Keratinocyte (primary cell): Measurements from ENCODE around the gene AGTRAP. TPM values are rescaled to one million over a fixed set of nuclear protein-coding genes. Genes with fewer than 3 reads are reported as not detected.

Source experiments
- DNase-seq: peaks from one replicate; pipeline ENCODE4 v3.0.0-alpha.2; 2011; ENCODE audit warnings: low read depth, missing footprints, low spot score
- FAIRE-seq: peaks from 2 replicates; lab custom pipeline; 2011; peaks lifted over from hg19 to GRCh38; lab: Jason Lieb, UNC
- H2AFZ ChIP-seq: 2 replicates; pipeline ENCODE4 v1.6.0; 2012; ENCODE audit warnings: low read length, control low read depth, inconsistent platforms; ENCODE audit not compliant: control insufficient read depth
- H3K27ac ChIP-seq: 2 replicates; pipeline ENCODE4 v1.5.1; 2011; ENCODE audit warnings: low read length; ENCODE audit not compliant: control insufficient read depth, insufficient read depth
- H3K27me3 ChIP-seq: 3 replicates; pipeline ENCODE4 v1.6.0; 2011; ENCODE audit warnings: low read length; ENCODE audit not compliant: control insufficient read depth, insufficient read depth; ENCODE audit errors: extremely low read depth
- H3K36me3 ChIP-seq, 2 experiments: 2 replicates in 1 of 2; 3 replicates in 1 of 2; pipeline ENCODE4 v1.5.1; 2011; ENCODE audit warnings: low read length in 2 of 2, mild to moderate bottlenecking in 1 of 2; ENCODE audit not compliant: control insufficient read depth in 2 of 2, insufficient read depth in 2 of 2; ENCODE audit errors: extremely low read depth in 1 of 2
- H3K4me1 ChIP-seq: 3 replicates; pipeline ENCODE4 v1.5.1; 2011; ENCODE audit warnings: low read length; ENCODE audit not compliant: control insufficient read depth, insufficient read depth; ENCODE audit errors: extremely low read depth
- H3K4me2 ChIP-seq: 3 replicates; pipeline ENCODE4 v1.6.0; 2011; ENCODE audit warnings: low read depth, low read length; ENCODE audit not compliant: control insufficient read depth, insufficient read depth; ENCODE audit errors: extremely low read depth
- H3K4me3 ChIP-seq, 3 experiments: fragments of 200-600 bp in 1 of 3; sonication (generic) in 1 of 3; 2 replicates in 2 of 3; 3 replicates in 1 of 3; pipeline ENCODE4 v1.5.1; 2011 to 2016; ENCODE audit warnings: low read length in 3 of 3, mild to moderate bottlenecking in 3 of 3, control low read depth in 2 of 3, inconsistent platforms in 1 of 3, low read depth in 1 of 3, mixed read lengths in 1 of 3, mixed run types in 1 of 3, moderate library complexity in 1 of 3; ENCODE audit not compliant: control insufficient read depth in 2 of 3, insufficient read depth in 2 of 3; ENCODE audit errors: extremely low read depth in 1 of 3
- H3K79me2 ChIP-seq: 2 replicates; pipeline ENCODE4 v1.6.0; 2012; ENCODE audit warnings: low read length; ENCODE audit not compliant: control insufficient read depth, insufficient read depth
- H3K9ac ChIP-seq: 3 replicates; pipeline ENCODE4 v1.6.0; 2011; ENCODE audit warnings: low read length; ENCODE audit not compliant: control insufficient read depth, insufficient read depth; ENCODE audit errors: extremely low read depth
- H3K9me1 ChIP-seq: 3 replicates; pipeline ENCODE4 v1.6.0; 2011; ENCODE audit warnings: low read length; ENCODE audit not compliant: control insufficient read depth, insufficient read depth; ENCODE audit errors: extremely low read depth
- H3K9me3 ChIP-seq: 2 replicates; pipeline ENCODE4 v1.5.1; 2012; ENCODE audit warnings: low read depth, low read length; ENCODE audit not compliant: control insufficient read depth
- H4K20me1 ChIP-seq: 3 replicates; pipeline ENCODE4 v1.6.0; 2011; ENCODE audit warnings: low read length; ENCODE audit not compliant: control insufficient read depth, insufficient read depth; ENCODE audit errors: extremely low read depth
- CTCF ChIP-seq, 3 experiments: IDR thresholded peaks in 1 of 3; conservative IDR thresholded peaks in 1 of 3; optimal IDR thresholded peaks in 1 of 3; 2 replicates in 2 of 3; 3 replicates in 1 of 3; pipeline versions ENCODE3 to v1.5.1; 2011; ENCODE audit warnings: low read length in 3 of 3, mild to moderate bottlenecking in 3 of 3, moderate library complexity in 2 of 3, control low read depth in 1 of 3, inconsistent platforms in 1 of 3; ENCODE audit not compliant: insufficient read depth in 2 of 3; ENCODE audit errors: extremely low read depth in 1 of 3
- EZH2 ChIP-seq: IDR thresholded peaks from one replicate; pipeline ENCODE4 v1.6.1; 2012; ENCODE audit warnings: inconsistent platforms, mild to moderate bottlenecking, low read length, moderate library complexity
- dilution Hi-C: fragments of 300-500 bp; cut with MboI; formaldehyde crosslinking; loops from one replicate; pipeline ENCODE4 v1.7.0; 2020; ENCODE audit warnings: low sequenced_read_pairs; ENCODE audit not compliant: extremely low pct_ligation_motif_present
- polyA plus RNA-seq, 5 experiments: library from polyadenylated mRNA; depleted of rRNA in 3 of 5; stranded (reverse) in 3 of 5; stranded (forward) in 1 of 5; unstranded in 1 of 5; fragments of >200 nt; gene quantifications; 1 replicate in 1 of 5; 2 replicates in 3 of 5; 3 replicates in 1 of 5; pipeline versions ENCODE4 v1.2.1 to v1.2.3, GENCODE V29; 2011 to 2012; ENCODE audit warnings: missing spikeins in 2 of 5, low read depth in 1 of 5, low replicate concordance in 1 of 5

Gene AGTRAP
- polyA plus RNA-seq, 1 donor (not counting 4 experiments of a cell fraction or from before 2014, with no cell fraction given): 36.7 TPM

- Histone ChIP-seq H2AFZ (no peak overlapping the region), H3K27ac (no peak overlapping the region), H3K9ac (no peak overlapping the region), H3K9me3 (no peaks in the 10 kb centered on the region), H3K4me1 (peaks cover 6% of the 10 kb centered on the region), H3K9me1 (no peaks in the 10 kb centered on the region), H4K20me1 (no peaks in the 10 kb centered on the region), H3K36me3 (peaks cover 13 to 49% of the 10 kb centered on the region in 2 experiments), H3K79me2 (peaks cover 1% of the 10 kb centered on the region), H3K4me2 (no peak overlapping the region), H3K4me3 (no peak overlapping the region), H3K27me3 (no peaks in the 10 kb centered on the region)
- dilution Hi-C loops: no loop called here
- DNase-seq: no peak
- no peak for FAIRE-seq
- no peak for TF ChIP-seq CTCF (optimal IDR thresholded peaks at IDR 0.05 in 1 of 3, IDR thresholded peaks at IDR 0.05 in 1 of 3, conservative IDR thresholded peaks at IDR 0.05 in 1 of 3; ENCODE audit: extremely low read depth in 1 of 3, insufficient read depth in 2 of 3, low read length in 3 of 3)
- TF ChIP-seq EZH2: no peak
Observed at GRCh38 chr1:11746795-11747487, 11.0 kb downstream of the AGTRAP start.

DNA sequence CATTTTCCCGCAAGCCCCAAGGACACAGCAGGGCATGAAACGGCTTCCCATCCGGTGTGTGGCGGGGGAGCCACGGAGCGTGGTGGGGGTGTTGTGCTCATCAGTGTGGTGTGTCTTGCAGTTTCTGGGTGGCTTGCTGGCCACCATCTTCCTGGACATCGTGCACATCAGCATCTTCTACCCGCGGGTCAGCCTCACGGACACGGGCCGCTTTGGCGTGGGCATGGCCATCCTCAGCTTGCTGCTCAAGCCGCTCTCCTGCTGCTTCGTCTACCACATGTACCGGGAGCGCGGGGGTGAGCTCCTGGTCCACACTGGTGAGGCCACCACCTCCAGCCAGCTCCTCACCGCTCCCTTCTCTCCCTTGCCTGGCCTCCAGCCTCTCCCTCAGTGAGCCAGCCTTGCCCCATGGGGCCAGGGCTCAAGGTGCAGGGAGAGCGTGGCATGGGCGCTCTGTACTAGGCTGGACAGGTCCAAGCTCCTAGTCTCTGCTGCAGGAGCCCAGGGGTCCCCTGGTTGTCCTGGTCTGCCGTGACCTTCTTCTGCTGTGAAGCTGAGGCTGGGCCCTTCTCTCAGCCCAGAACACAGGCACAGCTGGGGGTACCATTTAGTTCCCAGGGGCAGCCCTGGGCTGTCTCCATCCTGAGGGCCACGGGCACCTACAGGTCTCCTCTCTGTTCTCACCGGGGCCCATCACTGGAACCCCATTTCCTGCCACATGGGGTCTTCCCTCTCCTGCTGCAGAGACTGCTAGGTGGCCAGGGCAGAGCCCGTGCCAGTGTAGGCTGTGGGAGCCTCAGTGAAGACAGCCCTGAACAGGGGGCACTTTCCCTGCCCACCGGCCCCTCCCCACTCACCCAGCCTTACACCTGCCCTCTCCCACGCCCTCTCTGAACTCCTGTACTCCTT lies 12.6 kb downstream of the AGTRAP start:
- no peak overlapping the region for H3K4me3 ChIP-seq
- H3K4me1 ChIP-seq: peaks cover 6% of the 10 kb centered on the region
- H3K79me2 ChIP-seq: no peaks in the 10 kb centered on the region
- H2AFZ ChIP-seq: no peak overlapping the region
- H3K9me3 ChIP-seq: no peaks in the 10 kb centered on the region
- dilution Hi-C loops: no loop called here
- no peaks in the 10 kb centered on the region for H3K9me1 ChIP-seq
- no peak overlapping the region for H3K9ac ChIP-seq
- no peak overlapping the region for H3K4me2 ChIP-seq
- H3K27me3 ChIP-seq: no peaks in the 10 kb centered on the region
- no peaks in the 10 kb centered on the region for H4K20me1 ChIP-seq
- H3K27ac ChIP-seq: no peak overlapping the region
- peaks cover 13 to 49% of the 10 kb centered on the region in 2 experiments for H3K36me3 ChIP-seq
- FAIRE-seq (no peak), DNase-seq (no peak)
- TF ChIP-seq EZH2 (no peak), CTCF (optimal IDR thresholded peaks at IDR 0.05 in 1 of 3, IDR thresholded peaks at IDR 0.05 in 1 of 3, conservative IDR thresholded peaks at IDR 0.05 in 1 of 3; ENCODE audit: extremely low read depth in 1 of 3, insufficient read depth in 2 of 3, low read length in 3 of 3) (no peak)
